Activated T-cell treated with anti-CD3 and anti-CD28 coated beads for 24 hours (primary cell): Measurements from ENCODE around the gene PLA2G4C.

Experiments used
- DNase-seq: peaks from one replicate; pipeline ENCODE4 v3.0.0-alpha.2; 2020; ENCODE audit warnings: low read depth

Gene PLA2G4C

GRCh38 chr19:48110350-48110966 is at the start of gene PLA2G4C:
PLA2G4C (minus strand) TSS chr19:48110817; CDS start chr19:48106529, 4,288 bp downstream.
- DNase-seq = peak; percentile 77

- no peak for DNase-seq
These were observed 47.7 kb upstream of the PLA2G4C start for GRCh38 chr19:48158210-48158790.

- DNase-seq = no peak
These were observed 43.4 kb upstream of the PLA2G4C start for GRCh38 chr19:48154003-48154402.

DNA sequence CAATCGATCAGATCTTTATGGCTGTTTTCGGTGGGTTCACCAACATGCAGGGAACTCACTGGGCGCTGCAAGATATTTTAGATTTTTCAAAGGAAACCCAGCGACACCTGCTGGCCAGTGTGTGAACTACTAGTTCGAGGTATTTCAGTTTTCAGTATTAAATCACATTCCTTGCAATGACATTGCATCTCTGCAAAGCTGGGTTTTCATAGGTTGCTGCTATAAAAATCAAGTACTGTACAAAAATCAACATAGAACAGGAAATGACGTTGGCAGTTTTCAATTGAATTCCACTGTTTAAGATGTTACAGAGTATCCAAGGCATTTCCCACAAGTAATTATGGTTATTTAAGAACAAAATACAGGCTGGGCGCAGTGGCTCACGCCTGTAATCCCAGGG is 41.9 kb upstream of the PLA2G4C start:
- peak; percentile 43 for DNase-seq

DNA sequence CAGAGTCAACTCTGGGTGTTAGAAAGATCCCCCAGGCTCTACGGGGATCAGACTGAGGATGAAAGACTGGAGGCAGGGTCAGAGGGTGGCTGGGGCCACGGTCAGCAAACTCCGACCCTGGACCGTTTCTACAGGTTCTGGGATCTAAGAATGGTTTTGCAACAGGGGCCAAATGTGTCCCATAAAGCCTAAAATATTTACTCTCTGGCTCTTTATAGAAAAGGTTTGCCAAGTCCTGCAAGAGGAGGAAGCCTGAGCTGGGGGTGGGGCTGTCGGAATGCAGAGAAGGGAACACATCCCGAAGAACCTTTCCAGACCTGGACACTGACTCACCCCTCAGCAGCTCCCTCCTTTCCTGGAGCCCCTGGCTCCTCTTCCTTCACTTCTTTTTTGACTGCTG is 38.8 kb upstream of the PLA2G4C start:
- no peak for DNase-seq

DNA sequence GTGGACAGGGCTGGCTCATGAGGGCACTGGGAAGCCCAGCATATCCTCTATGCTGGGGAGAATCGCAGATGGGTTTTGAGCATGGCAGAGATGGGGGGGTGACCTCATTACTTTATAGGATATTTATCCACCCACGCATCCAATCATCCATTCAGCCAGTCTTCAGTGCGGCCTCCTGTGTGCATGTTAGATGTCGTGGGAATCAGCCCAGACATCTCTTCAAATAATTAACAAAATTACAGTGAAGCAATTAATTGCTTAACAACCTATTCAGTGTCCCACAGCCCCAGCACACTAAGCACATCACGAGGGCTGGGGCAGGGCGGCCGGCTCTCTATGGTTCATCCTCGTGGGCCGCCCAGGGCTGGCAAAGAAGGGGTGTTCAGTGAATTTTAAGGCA is 38.0 kb upstream of the PLA2G4C start:
- DNase-seq = no peak

DNA sequence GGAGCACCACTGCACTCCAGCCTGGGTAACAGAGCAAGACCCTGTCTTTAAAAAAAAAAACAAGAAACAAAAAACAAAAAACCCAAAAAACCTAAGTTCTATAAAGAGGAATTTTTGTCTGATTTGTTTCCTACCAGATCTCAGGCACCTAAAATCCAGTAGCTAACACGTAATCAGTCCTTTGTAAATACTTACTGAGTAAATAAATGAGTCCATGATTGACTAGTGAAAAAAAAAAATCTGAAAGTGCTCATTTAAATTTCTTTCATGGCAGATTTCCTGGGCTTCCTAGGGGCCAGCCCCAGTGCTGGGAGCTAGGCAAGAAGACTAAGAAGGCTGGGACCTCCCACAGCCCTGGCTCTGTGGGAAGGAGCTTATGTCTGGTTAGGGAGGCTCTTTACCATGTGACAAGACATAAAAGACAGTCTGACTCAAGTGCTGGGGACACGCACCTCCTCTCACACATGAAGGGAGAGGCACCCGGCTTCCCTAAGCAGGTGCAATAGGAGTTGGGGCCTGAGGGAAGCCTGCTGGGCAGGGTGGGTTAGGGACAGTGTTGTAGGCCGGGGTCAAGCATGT is 37.1 kb upstream of the PLA2G4C start:
- no peak for DNase-seq

- DNase-seq = no peak
These were observed 28.4 kb upstream of the PLA2G4C start for GRCh38 chr19:48139053-48139452.

- no peak for DNase-seq
These were observed 26.8 kb upstream of the PLA2G4C start for GRCh38 chr19:48137411-48137810.

- no peak for DNase-seq
These were observed 25.9 kb upstream of the PLA2G4C start for GRCh38 chr19:48136547-48136946.

DNA sequence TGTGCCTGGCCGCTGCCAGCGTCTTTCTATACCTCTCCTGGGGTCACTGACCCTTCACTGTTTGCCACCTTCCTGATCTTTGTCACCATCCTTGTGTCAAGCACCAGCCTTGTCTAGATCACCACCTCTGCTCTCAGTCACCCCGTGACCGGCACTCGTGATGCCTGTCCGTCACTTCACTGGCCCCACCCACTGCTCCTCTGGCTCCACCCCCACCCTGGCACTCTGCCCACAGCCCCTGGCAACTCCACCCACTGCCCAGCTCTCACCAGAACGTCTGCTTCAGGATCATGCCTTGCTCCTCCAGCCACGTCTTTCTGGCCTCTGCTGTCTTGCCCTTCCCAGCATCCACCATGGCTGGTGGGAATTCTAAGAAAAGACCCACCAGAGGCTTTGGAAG is 24.8 kb upstream of the PLA2G4C start:
- no peak for DNase-seq

DNA sequence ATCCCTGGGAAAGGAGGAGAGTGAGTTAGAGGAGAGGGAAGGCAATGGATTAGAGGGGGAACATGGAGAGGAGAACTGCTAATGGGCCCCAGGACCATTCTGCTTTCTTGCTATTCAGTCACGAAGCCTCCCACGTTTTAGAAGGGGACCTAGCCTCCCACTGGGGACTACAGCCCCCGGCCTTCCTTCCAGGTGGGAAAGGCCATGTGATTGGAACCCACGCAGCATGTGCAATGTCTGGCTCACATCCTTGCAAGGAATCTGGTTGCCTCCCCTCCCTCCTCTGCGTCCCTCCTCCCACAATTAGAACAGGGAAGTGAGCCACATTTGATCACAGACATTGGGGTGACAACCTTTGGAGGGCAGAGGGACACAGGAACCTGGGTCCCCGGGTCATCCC is 22.5 kb upstream of the PLA2G4C start:
- DNase-seq = no peak

- no peak for DNase-seq
These were observed 16.9 kb upstream of the PLA2G4C start for GRCh38 chr19:48127561-48127960.

DNA sequence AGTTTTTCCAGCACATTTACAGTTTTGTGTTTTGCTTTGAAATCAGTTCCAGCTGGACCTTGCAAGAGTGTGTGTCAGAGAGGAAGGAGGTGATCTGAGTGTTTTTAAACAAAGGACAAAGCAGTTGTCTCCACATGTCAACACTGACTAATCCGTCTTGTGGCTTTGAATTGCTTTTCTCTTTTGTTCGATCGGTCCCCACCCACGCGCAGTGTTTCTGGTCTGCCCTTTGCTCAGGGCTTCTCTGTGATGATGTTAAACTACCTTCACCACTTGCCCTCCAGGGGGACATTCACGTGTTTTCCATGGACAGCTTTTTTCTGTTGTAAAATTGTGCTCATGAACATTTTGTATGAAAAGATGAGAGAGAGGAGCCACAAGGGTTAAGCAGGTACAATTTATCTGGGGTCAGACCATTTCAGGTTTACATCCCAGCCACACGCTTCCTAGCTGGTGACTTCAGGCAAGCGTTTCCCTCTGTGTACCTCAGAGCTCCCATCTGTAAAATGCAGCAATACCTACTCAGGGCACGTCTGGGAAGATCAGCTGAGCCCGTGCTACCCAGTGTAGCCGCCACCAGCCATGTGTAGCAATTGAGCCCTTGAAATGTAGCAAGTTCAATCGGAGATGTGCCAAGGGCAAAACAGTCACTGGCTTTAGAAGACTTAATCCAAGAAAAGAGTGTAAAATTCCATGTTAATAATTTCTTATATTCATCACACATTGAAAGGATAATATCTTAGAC is 13.5 kb upstream of the PLA2G4C start:
- peak; percentile 12 for DNase-seq

GRCh38 chr19:48122421-48122820 is 11.8 kb upstream of the PLA2G4C start:
- no peak for DNase-seq

- no peak for DNase-seq
These were observed 11.3 kb upstream of the PLA2G4C start for GRCh38 chr19:48121909-48122371.

GRCh38 chr19:48121066-48121465 is 10.4 kb upstream of the PLA2G4C start:
- DNase-seq = no peak

- no peak for DNase-seq
These were observed 9.9 kb upstream of the PLA2G4C start for GRCh38 chr19:48120505-48120904.

DNA sequence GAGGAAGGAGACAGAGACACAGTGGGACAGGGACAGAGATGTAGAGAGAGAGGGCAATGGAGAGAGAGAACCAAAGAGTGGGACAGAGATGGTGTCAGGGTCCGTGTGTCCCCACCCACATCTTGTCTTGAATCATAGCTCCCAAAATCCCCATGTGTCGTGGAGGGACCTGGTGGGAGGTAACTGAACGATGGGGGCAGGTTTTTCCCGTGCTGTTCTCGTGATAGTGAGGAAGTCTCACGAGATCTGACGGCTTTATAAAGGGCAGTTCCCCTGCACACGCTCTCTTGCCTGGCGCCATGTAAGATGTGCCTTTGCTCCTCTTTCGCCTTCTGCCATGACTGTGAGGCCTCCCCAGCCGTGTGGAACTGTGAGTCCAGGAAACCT is 7.5 kb upstream of the PLA2G4C start:
- no peak for DNase-seq

DNA sequence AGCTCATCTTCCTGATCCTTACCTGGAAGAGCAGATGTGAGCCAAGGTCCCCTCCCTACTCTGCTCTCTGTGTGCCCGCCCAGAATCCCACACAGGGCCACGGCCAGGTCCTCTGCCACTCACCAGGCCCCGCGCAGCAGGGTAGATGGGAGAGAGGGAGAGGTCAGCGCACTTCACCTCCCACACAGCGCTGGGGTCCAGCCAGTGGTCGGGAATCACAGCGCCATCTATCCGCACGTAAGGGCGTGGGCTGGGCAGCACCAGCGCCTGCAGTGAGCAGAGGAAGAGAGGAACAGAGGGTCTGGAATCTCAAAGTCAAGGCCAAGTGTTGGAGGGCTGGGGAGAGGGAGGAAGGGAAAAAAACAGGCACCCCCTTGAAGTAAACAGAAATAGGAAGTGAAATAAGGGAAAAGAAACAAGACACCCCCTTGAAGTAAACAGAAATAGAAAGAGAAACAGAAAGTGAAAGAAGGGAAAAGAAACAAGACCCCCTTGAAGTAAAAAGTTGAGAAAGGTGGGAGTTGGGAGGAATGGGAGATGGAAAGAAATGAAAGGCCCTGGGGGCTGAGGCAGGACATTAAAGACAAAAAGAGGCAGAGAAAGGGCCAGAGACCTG is 7.0 kb upstream of the PLA2G4C start:
- DNase-seq = no peak

GRCh38 chr19:48113190-48113917 is 2.7 kb upstream of the PLA2G4C start:
- no peak for DNase-seq

GRCh38 chr19:48111280-48111679 is 663 bp upstream of the PLA2G4C start:
- no peak for DNase-seq
